Activated CD4-positive, alpha-beta T cell treated with anti-CD3 and anti-CD28 coated beads, Interleukin-2, Interleukin-4, amounts not matched to agents 100 ng/mL and 50 ng/mL, durations not matched to agents 16 hours and 8 hours (primary cell): ENCODE results near the gene OAF.

ENCODE experiments used
- DNase-seq: peaks from one replicate; pipeline ENCODE4 v3.0.0-alpha.2; 2020; ENCODE audit warnings: low spot score

OAF gene

GRCh38 chr11:120224361-120224760 is 13.5 kb downstream of the OAF start:
- no peak for DNase-seq

- no peak for DNase-seq
Observed at GRCh38 chr11:120224972-120225909, 14.4 kb downstream of the OAF start.

GRCh38 chr11:120226242-120226641 is 15.4 kb downstream of the OAF start:
- DNase-seq: no peak

- no peak for DNase-seq
Observed at GRCh38 chr11:120226714-120227113, 15.9 kb downstream of the OAF start.

GRCh38 chr11:120227228-120227852 is 16.5 kb downstream of the OAF start:
- no peak for DNase-seq

GRCh38 chr11:120228794-120229384 is 18.1 kb downstream of the OAF start:
- DNase-seq: no peak

- no peak for DNase-seq
Observed at GRCh38 chr11:120229451-120230424, 18.9 kb downstream of the OAF start.

- no peak for DNase-seq
Observed at GRCh38 chr11:120230433-120231071, 19.7 kb downstream of the OAF start.

GRCh38 chr11:120231963-120232362 is 21.1 kb downstream of the OAF start:
- no peak for DNase-seq

- DNase-seq: no peak
Observed at GRCh38 chr11:120233207-120233803, 22.5 kb downstream of the OAF start.

GRCh38 chr11:120235024-120235628 is 24.3 kb downstream of the OAF start:
- peak; percentile 65 for DNase-seq

- DNase-seq: no peak
Observed at GRCh38 chr11:120236169-120237107, 25.6 kb downstream of the OAF start.

- no peak for DNase-seq
Observed at GRCh38 chr11:120238968-120239620, 28.3 kb downstream of the OAF start.

- DNase-seq: no peak
Observed at GRCh38 chr11:120239713-120240640, 29.1 kb downstream of the OAF start, which contains the start of gene POU2F3. POU2F3 (plus strand) TSS chr11:120240140; CDS start chr11:120240344, 204 bp downstream.

GRCh38 chr11:120240866-120241265 is 30.0 kb downstream of the OAF start:
- DNase-seq: no peak

GRCh38 chr11:120241277-120241676 is 30.4 kb downstream of the OAF start:
- DNase-seq: no peak

GRCh38 chr11:120243221-120243620 is 32.4 kb downstream of the OAF start:
- DNase-seq: no peak
